Hepatocyte (in vitro differentiated cells): ENCODE data around the gene TUBA1C. TPM values are rescaled to one million over a fixed set of nuclear protein-coding genes. Genes with fewer than 3 reads are reported as not detected.

ENCODE experiments used
- DNase-seq: peaks from one replicate; pipeline ENCODE4 v3.0.0-alpha.2; 2016; ENCODE audit warnings: low spot score
- H2AFZ ChIP-seq: fragments of 200-600 bp; sonication (generic); 2 replicates; pipeline ENCODE4 v1.6.0; 2016; ENCODE audit warnings: antibody characterized with exemption, mild to moderate bottlenecking
- H3K27ac ChIP-seq: fragments of 200-600 bp; sonication (generic); 2 replicates; pipeline ENCODE4 v1.5.1; 2016; ENCODE audit warnings: mild to moderate bottlenecking
- H3K27me3 ChIP-seq: fragments of 200-600 bp; sonication (generic); 2 replicates; pipeline ENCODE4 v1.6.1; 2016
- H3K36me3 ChIP-seq: fragments of 200-600 bp; sonication (generic); replicated peaks from 2 replicates; pipeline ENCODE4 v1.5.1; 2016; ENCODE audit warnings: low read depth; ENCODE audit not compliant: insufficient read depth
- H3K4me1 ChIP-seq: fragments of 200-600 bp; sonication (generic); 2 replicates; pipeline ENCODE4 v1.5.1; 2016; ENCODE audit warnings: mild to moderate bottlenecking, moderate library complexity; ENCODE audit not compliant: insufficient read depth
- H3K4me2 ChIP-seq: fragments of 200-600 bp; sonication (generic); 2 replicates; pipeline ENCODE4 v1.6.0; 2016
- H3K4me3 ChIP-seq: fragments of 200-600 bp; sonication (generic); 2 replicates; pipeline ENCODE4 v1.5.1; 2016; ENCODE audit warnings: mild to moderate bottlenecking
- H3K79me2 ChIP-seq: fragments of 200-600 bp; sonication (generic); 2 replicates; pipeline ENCODE4 v1.6.0; 2017; ENCODE audit warnings: mild to moderate bottlenecking
- H3K9me2 ChIP-seq: fragments of 200-600 bp; sonication (generic); replicated peaks from 2 replicates; pipeline ENCODE4 v1.6.0; 2017; ENCODE audit warnings: mild to moderate bottlenecking; ENCODE audit not compliant: insufficient read depth
- H3K9me3 ChIP-seq: fragments of 200-600 bp; sonication (generic); 2 replicates; pipeline ENCODE4 v1.5.1; 2016; ENCODE audit warnings: low read depth, mild to moderate bottlenecking
- H4K20me1 ChIP-seq: fragments of 200-600 bp; sonication (generic); 2 replicates; pipeline ENCODE4 v1.6.0; 2016; ENCODE audit warnings: mild to moderate bottlenecking; ENCODE audit not compliant: insufficient read depth, poor library complexity, severe bottlenecking
- CTCF ChIP-seq: fragments of 200-600 bp; sonication (generic); IDR thresholded peaks from 2 replicates; pipeline ENCODE4 v1.5.1; 2016; ENCODE audit warnings: antibody characterized with exemption, mild to moderate bottlenecking; ENCODE audit not compliant: poor library complexity
- EZH2 ChIP-seq: fragments of 200-600 bp; sonication (generic); IDR thresholded peaks from 2 replicates; pipeline ENCODE4 v1.6.1; 2016; ENCODE audit warnings: antibody characterized with exemption, mild to moderate bottlenecking, borderline replicate concordance
- EZH2phosphoT487 ChIP-seq: fragments of 200-600 bp; sonication (generic); IDR thresholded peaks from one replicate; pipeline ENCODE4 v1.6.1; 2018; ENCODE audit warnings: antibody characterized with exemption, mild to moderate bottlenecking, low read depth, moderate library complexity; ENCODE audit not compliant: unreplicated experiment, severe bottlenecking
- WGBS: methylation state at CpG from one replicate; pipeline ENCODE4 v1.1.6; 2016; ENCODE audit warnings: low lambda C conversion rate; ENCODE audit errors: missing lambda C conversion rate; 5-methylcytosine and 5-hydroxymethylcytosine counted together
- polyA plus RNA-seq: library from polyadenylated mRNA; unstranded; fragments of >200 nt; fragmentation: Nextera tagmentation; extraction: Ambion mirVana; gene quantifications from 2 replicates; pipeline ENCODE4 v1.2.1, GENCODE V29; 2016
- total RNA-seq: library from RNA; depleted of rRNA; stranded (reverse); fragments of >200 nt; gene quantifications from 2 replicates; pipeline ENCODE4 v1.2.3, GENCODE V29; 2014

The TUBA1C gene
- total and polyA plus RNA-seq, 2 experiments from 2014 or later: 252 to 422 TPM

GRCh38 chr12:49293056-49293956 is 28.4 kb downstream of the TUBA1C start:
- H4K20me1 ChIP-seq: no peaks in the 10 kb centered on the region
- no peak for TF ChIP-seq EZH2
- no peak for TF ChIP-seq EZH2phosphoT487
- no peak for TF ChIP-seq CTCF
- H3K4me1 ChIP-seq: peaks cover 15% of the 10 kb centered on the region
- no peak for DNase-seq
- peak overlapping the region; percentile 52 for H3K4me2 ChIP-seq
- H3K27ac ChIP-seq: peak overlapping the region; percentile 23
- no peaks in the 10 kb centered on the region for H3K9me2 ChIP-seq
- H3K36me3 ChIP-seq: no peaks in the 10 kb centered on the region
- no peaks in the 10 kb centered on the region for H3K9me3 ChIP-seq
- no peaks in the 10 kb centered on the region for H3K79me2 ChIP-seq
- WGBS: 37% methylated on average over 18 of the region's 18 CpGs
- no peak overlapping the region for H3K4me3 ChIP-seq
- peaks cover 54% of the 10 kb centered on the region for H3K27me3 ChIP-seq
- no peak overlapping the region for H2AFZ ChIP-seq

- no peaks in the 10 kb centered on the region for H3K79me2 ChIP-seq
- H4K20me1 ChIP-seq: no peaks in the 10 kb centered on the region
- no peaks in the 10 kb centered on the region for H3K9me3 ChIP-seq
- no peak overlapping the region for H3K4me3 ChIP-seq
- no peaks in the 10 kb centered on the region for H3K36me3 ChIP-seq
- H3K27me3 ChIP-seq: peaks cover 63% of the 10 kb centered on the region
- no peaks in the 10 kb centered on the region for H3K9me2 ChIP-seq
- no peak overlapping the region for H2AFZ ChIP-seq
- H3K4me2 ChIP-seq: no peak overlapping the region
- WGBS: 61% methylated on average over 8 of the region's 8 CpGs
- TF ChIP-seq EZH2: no peak
- no peak for TF ChIP-seq EZH2phosphoT487
- TF ChIP-seq CTCF: no peak
- no peak for DNase-seq
- peaks cover 15% of the 10 kb centered on the region for H3K4me1 ChIP-seq
- no peak overlapping the region for H3K27ac ChIP-seq
Observed at GRCh38 chr12:49294086-49294803, 29.4 kb downstream of the TUBA1C start.

- Histone ChIP-seq H3K4me1 (peaks cover 15% of the 10 kb centered on the region), H3K79me2 (no peaks in the 10 kb centered on the region), H4K20me1 (no peaks in the 10 kb centered on the region), H2AFZ (no peak overlapping the region), H3K9me2 (no peaks in the 10 kb centered on the region), H3K36me3 (no peaks in the 10 kb centered on the region), H3K27ac (no peak overlapping the region), H3K27me3 (peaks cover 63% of the 10 kb centered on the region), H3K4me2 (no peak overlapping the region), H3K4me3 (no peak overlapping the region), H3K9me3 (no peaks in the 10 kb centered on the region)
- no peak for DNase-seq
- WGBS: 27% methylated on average over 4 of the region's 5 CpGs
- TF ChIP-seq CTCF (no peak), EZH2 (no peak), EZH2phosphoT487 (no peak)
Observed at GRCh38 chr12:49294804-49295081, 29.9 kb downstream of the TUBA1C start.
